Panc1 (cell line): ENCODE measurements around the gene MYO18A.

ENCODE experiments used
- CTCF ChIP-seq: fragments of 450-650 bp; IDR thresholded peaks from 2 replicates; pipeline ENCODE4 v1.5.1; 2017; ENCODE audit warnings: mild to moderate bottlenecking
- POLR2AphosphoS5 ChIP-seq: IDR thresholded peaks from 2 replicates; pipeline ENCODE4 v1.6.1; 2012; ENCODE audit warnings: mild to moderate bottlenecking, low read depth, low read length, moderate library complexity
- REST ChIP-seq, 2 experiments: IDR thresholded peaks; 2 replicates each; pipeline ENCODE4 v1.6.1; 2011 to 2012; ENCODE audit warnings: low read depth in 2 of 2, control low read depth in 1 of 2, low read length in 1 of 2, mild to moderate bottlenecking in 1 of 2, moderate library complexity in 1 of 2; ENCODE audit not compliant: insufficient read depth in 1 of 2
- SIN3A ChIP-seq: IDR thresholded peaks from 2 replicates; pipeline ENCODE4 v1.6.1; 2012; ENCODE audit warnings: low read depth, mild to moderate bottlenecking, low read length, moderate library complexity, borderline replicate concordance; ENCODE audit not compliant: insufficient read depth
- TCF7L2 ChIP-seq: IDR thresholded peaks from 2 replicates; pipeline ENCODE4 v1.6.1; 2011; ENCODE audit warnings: mild to moderate bottlenecking, low read depth, low read length, inconsistent platforms

- no peak for TF ChIP-seq CTCF
- no peak for TF ChIP-seq POLR2AphosphoS5
- TF ChIP-seq REST (IDR thresholded peaks at IDR 0.05; ENCODE audit: insufficient read depth in 1 of 2, low read depth in 2 of 2, low read length in 1 of 2): no peak
- TF ChIP-seq TCF7L2: no peak
- TF ChIP-seq SIN3A: no peak
Measured at GRCh38 chr17:29210879-29211278, 30.7 kb upstream of the MYO18A start.
